ENCODE results near the gene GCK.

Gene GCK

GRCh38 chr7:44102846-44103565, 86.2 kb downstream of the GCK start:
- DNase-seq: no peak

- no peak for DNase-seq
These were observed 87.0 kb downstream of the GCK start for GRCh38 chr7:44101966-44102845.

GRCh38 chr7:44101303-44101965, 87.8 kb downstream of the GCK start:
- no peak for DNase-seq

GRCh38 chr7:44100458-44101302, 88.6 kb downstream of the GCK start:
- no peak for DNase-seq

GRCh38 chr7:44099669-44100068, 89.6 kb downstream of the GCK start:
- DNase-seq: no peak

GRCh38 chr7:44098092-44099068, 90.9 kb downstream of the GCK start:
- DNase-seq: no peak

- peak; percentile 95 for DNase-seq
These were observed 91.9 kb downstream of the GCK start for GRCh38 chr7:44097064-44097932.

- no peak for DNase-seq
These were observed 92.8 kb downstream of the GCK start for GRCh38 chr7:44096326-44096881.

- DNase-seq: no peak
These were observed 93.5 kb downstream of the GCK start for GRCh38 chr7:44095781-44096180.

- no peak for DNase-seq
These were observed 94.2 kb downstream of the GCK start for GRCh38 chr7:44094883-44095592.

- no peak for DNase-seq
These were observed 94.9 kb downstream of the GCK start for GRCh38 chr7:44094365-44094764.
